Loucy (cell line): ENCODE data around the gene PLA2G2C.

ENCODE experiments used
- H2AFZ ChIP-seq: fragments of 200-600 bp; sonication (generic); 2 replicates; pipeline ENCODE4 v1.6.0; 2016; ENCODE audit warnings: antibody characterized with exemption, mild to moderate bottlenecking, low read length, moderate library complexity
- H3F3A ChIP-seq: fragments of 200-600 bp; 2 replicates; pipeline ENCODE4 v1.6.0; 2016; ENCODE audit warnings: antibody characterized with exemption, low read depth, mild to moderate bottlenecking
- H3K27me3 ChIP-seq: fragments of 200-600 bp; sonication (generic); 2 replicates; pipeline ENCODE4 v1.6.1; 2014; ENCODE audit warnings: low read length, mild to moderate bottlenecking; ENCODE audit not compliant: insufficient read depth, poor library complexity, severe bottlenecking
- H3K36me3 ChIP-seq: fragments of 200-600 bp; sonication (generic); 2 replicates; pipeline ENCODE4 v1.6.1; 2016; ENCODE audit warnings: low read length; ENCODE audit not compliant: insufficient read depth
- H3K4me1 ChIP-seq: fragments of 200-600 bp; sonication (generic); 2 replicates; pipeline ENCODE4 v1.5.1; 2014; ENCODE audit warnings: low read length, mild to moderate bottlenecking; ENCODE audit not compliant: insufficient read depth, poor library complexity, severe bottlenecking
- H3K4me2 ChIP-seq: fragments of 200-600 bp; sonication (generic); 2 replicates; pipeline ENCODE4 v1.6.0; 2014; ENCODE audit warnings: antibody characterized with exemption, low read length, low read depth, mild to moderate bottlenecking; ENCODE audit not compliant: poor library complexity, severe bottlenecking
- H3K4me3 ChIP-seq: fragments of 200-600 bp; sonication (generic); 2 replicates; pipeline ENCODE4 v1.5.1; 2014; ENCODE audit warnings: low read length, mild to moderate bottlenecking, mixed read lengths; ENCODE audit not compliant: poor library complexity, severe bottlenecking
- H3K79me2 ChIP-seq: fragments of 200-600 bp; sonication (generic); 2 replicates; pipeline ENCODE4 v1.6.1; 2014; ENCODE audit warnings: low read length; ENCODE audit not compliant: insufficient read depth
- H3K9ac ChIP-seq: fragments of 200-600 bp; sonication (generic); 2 replicates; pipeline ENCODE4 v1.6.0; 2014; ENCODE audit warnings: mild to moderate bottlenecking, low read depth, low read length, moderate library complexity; ENCODE audit not compliant: poor library complexity, severe bottlenecking
- H3K9me2 ChIP-seq: fragments of 200-600 bp; sonication (generic); replicated peaks from 2 replicates; pipeline ENCODE4 v1.6.1; 2016; ENCODE audit warnings: low read depth, low read length, mixed read lengths
- H3K9me3 ChIP-seq: fragments of 200-600 bp; sonication (generic); 2 replicates; pipeline ENCODE4 v1.6.1; 2014; ENCODE audit warnings: mild to moderate bottlenecking, antibody characterized with exemption, low read length, low read depth; ENCODE audit not compliant: insufficient read depth
- H4K20me1 ChIP-seq: fragments of 200-600 bp; sonication (generic); 2 replicates; pipeline ENCODE4 v1.6.0; 2014; ENCODE audit warnings: antibody characterized with exemption, low read length, mild to moderate bottlenecking; ENCODE audit not compliant: insufficient read depth, poor library complexity, severe bottlenecking
- CTCF ChIP-seq: fragments of 200-600 bp; sonication (generic); conservative IDR thresholded peaks from 2 replicates; pipeline ENCODE4 v1.5.1; 2014; ENCODE audit warnings: mild to moderate bottlenecking, antibody characterized with exemption, low read length
- EZH2phosphoT487 ChIP-seq: fragments of 200-600 bp; IDR thresholded peaks from 2 replicates; pipeline ENCODE4 v1.6.1; 2018; ENCODE audit warnings: antibody characterized with exemption, mild to moderate bottlenecking, moderate library complexity, borderline replicate concordance

The PLA2G2C gene

GRCh38 chr1:20174937-20175666, 11.2 kb downstream of the PLA2G2C start:
- Histone ChIP-seq H3K9me2 (no peaks in the 10 kb centered on the region), H4K20me1 (no peaks in the 10 kb centered on the region), H2AFZ (0 out of 2 replicates have a peak overlapping the region, but pooled peaks have one; percentile 39), H3K4me1 (no peaks in the 10 kb centered on the region), H3K27me3 (no peaks in the 10 kb centered on the region), H3K36me3 (no peaks in the 10 kb centered on the region), H3K9ac (no peak overlapping the region), H3K4me2 (no peak overlapping the region), H3K9me3 (no peaks in the 10 kb centered on the region), H3F3A (no peaks in the 10 kb centered on the region), H3K79me2 (no peaks in the 10 kb centered on the region), H3K4me3 (no peak overlapping the region)
- no peak for TF ChIP-seq CTCF
- TF ChIP-seq EZH2phosphoT487, result no peak

- TF ChIP-seq EZH2phosphoT487, result no peak
- TF ChIP-seq CTCF, result no peak
- no peak overlapping the region for H2AFZ ChIP-seq
- no peaks in the 10 kb centered on the region for H3K9me2 ChIP-seq
- H3K79me2 ChIP-seq, result no peaks in the 10 kb centered on the region
- H3K36me3 ChIP-seq, result no peaks in the 10 kb centered on the region
- no peaks in the 10 kb centered on the region for H3K4me1 ChIP-seq
- no peaks in the 10 kb centered on the region for H3F3A ChIP-seq
- no peaks in the 10 kb centered on the region for H4K20me1 ChIP-seq
- H3K4me3 ChIP-seq, result no peak overlapping the region
- H3K27me3 ChIP-seq, result no peaks in the 10 kb centered on the region
- no peak overlapping the region for H3K9ac ChIP-seq
- H3K9me3 ChIP-seq, result no peaks in the 10 kb centered on the region
- H3K4me2 ChIP-seq, result no peak overlapping the region
Measured at GRCh38 chr1:20172033-20172590, 14.2 kb downstream of the PLA2G2C start.

GRCh38 chr1:20169932-20170331, 16.4 kb downstream of the PLA2G2C start:
- Histone ChIP-seq H3F3A (no peaks in the 10 kb centered on the region), H3K36me3 (no peaks in the 10 kb centered on the region), H3K79me2 (no peaks in the 10 kb centered on the region), H3K4me2 (no peak overlapping the region), H3K27me3 (no peaks in the 10 kb centered on the region), H3K9me2 (no peaks in the 10 kb centered on the region), H4K20me1 (no peaks in the 10 kb centered on the region), H3K9me3 (no peaks in the 10 kb centered on the region), H3K4me1 (no peaks in the 10 kb centered on the region), H2AFZ (no peak overlapping the region), H3K4me3 (no peak overlapping the region), H3K9ac (no peak overlapping the region)
- no peak for TF ChIP-seq CTCF
- no peak for TF ChIP-seq EZH2phosphoT487
